Ishikawa (cell line): ENCODE results near the gene EFNA3.

ENCODE experiments used
- CEBPB ChIP-seq: IDR thresholded peaks from 2 replicates; pipeline ENCODE4 v1.6.1; 2012
- CREB1 ChIP-seq: IDR thresholded peaks from 2 replicates; pipeline ENCODE4 v1.6.1; 2012; ENCODE audit warnings: low read depth
- EGR1 ChIP-seq: IDR thresholded peaks from 2 replicates; pipeline ENCODE4 v1.6.1; 2012
- EP300 ChIP-seq: IDR thresholded peaks from 2 replicates; pipeline ENCODE4 v1.6.1; 2012; ENCODE audit warnings: borderline replicate concordance
- FOXM1 ChIP-seq: IDR thresholded peaks from 2 replicates; pipeline ENCODE4 v1.6.1; 2012; ENCODE audit warnings: low read depth, borderline replicate concordance
- MAX ChIP-seq: IDR thresholded peaks from 2 replicates; pipeline ENCODE4 v1.6.1; 2012
- NFIC ChIP-seq: IDR thresholded peaks from 2 replicates; pipeline ENCODE4 v1.6.1; 2012
- RAD21 ChIP-seq: IDR thresholded peaks from 2 replicates; pipeline ENCODE4 v1.6.1; 2012; ENCODE audit warnings: low read depth
- REST ChIP-seq: IDR thresholded peaks from 2 replicates; pipeline ENCODE4 v1.6.1; 2012; ENCODE audit warnings: low read depth, mild to moderate bottlenecking
- TAF1 ChIP-seq: IDR thresholded peaks from 2 replicates; pipeline ENCODE4 v1.6.1; 2012; ENCODE audit warnings: low read depth, mild to moderate bottlenecking
- TCF12 ChIP-seq: IDR thresholded peaks from 2 replicates; pipeline ENCODE4 v1.6.1; 2012; ENCODE audit warnings: low read depth
- TEAD4 ChIP-seq: IDR thresholded peaks from 2 replicates; pipeline ENCODE4 v1.6.1; 2012
- USF1 ChIP-seq: IDR thresholded peaks from 2 replicates; pipeline ENCODE4 v1.6.1; 2012
- YY1 ChIP-seq: IDR thresholded peaks from 2 replicates; pipeline ENCODE4 v1.6.1; 2012; ENCODE audit warnings: low read depth
- ZBTB7A ChIP-seq: IDR thresholded peaks from 2 replicates; pipeline ENCODE4 v1.6.1; 2012; ENCODE audit warnings: low read depth

The EFNA3 gene

GRCh38 chr1:155122308-155122707 lies 43.7 kb downstream of the EFNA3 start:
- TF ChIP-seq FOXM1 (no peak), USF1 (no peak)

- TF ChIP-seq FOXM1: no peak
- TF ChIP-seq TAF1: no peak
- no peak for TF ChIP-seq YY1
- TF ChIP-seq TEAD4: no peak
- TF ChIP-seq EP300: no peak
- no peak for TF ChIP-seq EGR1
- no peak for TF ChIP-seq TCF12
- TF ChIP-seq CREB1: no peak
- no peak for TF ChIP-seq MAX
- TF ChIP-seq RAD21: no peak
- no peak for TF ChIP-seq USF1
- TF ChIP-seq REST: no peak
- TF ChIP-seq NFIC: no peak
- TF ChIP-seq ZBTB7A: no peak
- no peak for TF ChIP-seq CEBPB
Measured at GRCh38 chr1:155123801-155124200, 45.2 kb downstream of the EFNA3 start.

- TF ChIP-seq YY1 (no peak), RAD21 (no peak), FOXM1 (no peak), EGR1 (no peak)
Measured at GRCh38 chr1:155124503-155125463, 46.1 kb downstream of the EFNA3 start.

GRCh38 chr1:155125511-155125945 lies 46.9 kb downstream of the EFNA3 start:
- TF ChIP-seq EGR1 (no peak), YY1 (no peak), NFIC (no peak), TEAD4 (no peak), EP300 (no peak), FOXM1 (no peak), ZBTB7A (no peak), RAD21 (no peak), TAF1 (no peak), MAX (no peak), CEBPB (no peak), REST (no peak), CREB1 (no peak), TCF12 (no peak), USF1 (no peak)

- TF ChIP-seq MAX (no peak), ZBTB7A (no peak), FOXM1 (no peak), EGR1 (no peak), TAF1 (no peak), NFIC (no peak), YY1 (no peak), CREB1 (no peak), RAD21 (no peak), EP300 (no peak), CEBPB (no peak), REST (no peak), TCF12 (no peak), TEAD4 (no peak), USF1 (no peak)
Measured at GRCh38 chr1:155125946-155126555, 47.4 kb downstream of the EFNA3 start.
